ENCODE results near the gene FXYD6. TPM values are rescaled to one million over a fixed set of nuclear protein-coding genes. Genes with fewer than 3 reads are reported as not detected.

Gene FXYD6
- total RNA-seq, 1 experiment from 2014 or later = not detected

DNA sequence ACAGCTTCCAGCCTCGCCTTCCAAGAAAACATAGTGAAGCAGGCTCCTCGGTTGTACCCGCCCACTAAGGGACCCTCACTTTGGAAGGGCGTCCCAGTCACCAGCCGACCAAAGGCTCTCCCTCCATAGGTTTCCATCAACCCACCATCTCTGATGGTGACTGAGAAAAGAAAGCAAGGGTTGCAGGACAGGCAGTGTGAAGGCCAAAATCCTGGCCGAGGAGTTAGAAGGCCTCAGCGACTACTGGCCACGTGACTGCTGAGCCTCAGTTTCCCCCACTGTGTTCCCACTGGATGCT lies 2.7 kb downstream of the FXYD6 start:
- no peak for DNase-seq
- no peak overlapping the region for H3K4me2 ChIP-seq (ENCODE audit: low read length)
- no peak overlapping the region for H3K4me3 ChIP-seq (ENCODE audit: low read length)
- ATAC-seq = no peak
- ChIA-PET POLR2A (ENCODE audit: unreplicated experiment) (no interaction called here), CTCF (no interaction called here)
- H3K79me2 ChIP-seq (ENCODE audit: low read length) = no peaks in the 10 kb centered on the region
- H3K27me3 ChIP-seq (ENCODE audit: low read length) = peaks cover 100% of the 10 kb centered on the region
- no peaks in the 10 kb centered on the region for H3K36me3 ChIP-seq (ENCODE audit: low read depth, low read length)
- no peak overlapping the region for H3K9ac ChIP-seq (ENCODE audit: low read length)
- no peaks in the 10 kb centered on the region for H3K4me1 ChIP-seq (ENCODE audit: insufficient read depth, low read length)
- intact Hi-C loops (cut with micrococcal nuclease) = no loop called here
- TF ChIP-seq EZH2 (IDR thresholded peaks at IDR 0.05; ENCODE audit: low read length, unreplicated experiment) (no peak), EZH2phosphoT487 (IDR thresholded peaks at IDR 0.05; ENCODE audit: borderline replicate concordance, low read length) (no peak)
- TF ChIP-seq, protein P1, sequence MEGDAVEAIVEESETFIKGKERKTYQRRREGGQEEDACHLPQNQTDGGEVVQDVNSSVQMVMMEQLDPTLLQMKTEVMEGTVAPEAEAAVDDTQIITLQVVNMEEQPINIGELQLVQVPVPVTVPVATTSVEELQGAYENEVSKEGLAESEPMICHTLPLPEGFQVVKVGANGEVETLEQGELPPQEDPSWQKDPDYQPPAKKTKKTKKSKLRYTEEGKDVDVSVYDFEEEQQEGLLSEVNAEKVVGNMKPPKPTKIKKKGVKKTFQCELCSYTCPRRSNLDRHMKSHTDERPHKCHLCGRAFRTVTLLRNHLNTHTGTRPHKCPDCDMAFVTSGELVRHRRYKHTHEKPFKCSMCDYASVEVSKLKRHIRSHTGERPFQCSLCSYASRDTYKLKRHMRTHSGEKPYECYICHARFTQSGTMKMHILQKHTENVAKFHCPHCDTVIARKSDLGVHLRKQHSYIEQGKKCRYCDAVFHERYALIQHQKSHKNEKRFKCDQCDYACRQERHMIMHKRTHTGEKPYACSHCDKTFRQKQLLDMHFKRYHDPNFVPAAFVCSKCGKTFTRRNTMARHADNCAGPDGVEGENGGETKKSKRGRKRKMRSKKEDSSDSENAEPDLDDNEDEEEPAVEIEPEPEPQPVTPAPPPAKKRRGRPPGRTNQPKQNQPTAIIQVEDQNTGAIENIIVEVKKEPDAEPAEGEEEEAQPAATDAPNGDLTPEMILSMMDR (conservative IDR thresholded peaks at IDR 0.05; ENCODE audit: low read depth, low read length) = no peak
- BruUV-seq (replicated peaks) = no TSS peak
- no peaks in the 10 kb centered on the region for H4K20me1 ChIP-seq (ENCODE audit: low read length)
- H3K9me2 ChIP-seq (replicated peaks; ENCODE audit: low read length) = no peaks in the 10 kb centered on the region
- no peaks in the 10 kb centered on the region for H3K9me3 ChIP-seq (ENCODE audit: low read length)
- no peaks in the 10 kb centered on the region for H3F3A ChIP-seq (ENCODE audit: low read length, unreplicated experiment)
- H3K27ac ChIP-seq (ENCODE audit: low read length) = no peak overlapping the region
- H2AFZ ChIP-seq (ENCODE audit: low read length) = no peak overlapping the region

DNA sequence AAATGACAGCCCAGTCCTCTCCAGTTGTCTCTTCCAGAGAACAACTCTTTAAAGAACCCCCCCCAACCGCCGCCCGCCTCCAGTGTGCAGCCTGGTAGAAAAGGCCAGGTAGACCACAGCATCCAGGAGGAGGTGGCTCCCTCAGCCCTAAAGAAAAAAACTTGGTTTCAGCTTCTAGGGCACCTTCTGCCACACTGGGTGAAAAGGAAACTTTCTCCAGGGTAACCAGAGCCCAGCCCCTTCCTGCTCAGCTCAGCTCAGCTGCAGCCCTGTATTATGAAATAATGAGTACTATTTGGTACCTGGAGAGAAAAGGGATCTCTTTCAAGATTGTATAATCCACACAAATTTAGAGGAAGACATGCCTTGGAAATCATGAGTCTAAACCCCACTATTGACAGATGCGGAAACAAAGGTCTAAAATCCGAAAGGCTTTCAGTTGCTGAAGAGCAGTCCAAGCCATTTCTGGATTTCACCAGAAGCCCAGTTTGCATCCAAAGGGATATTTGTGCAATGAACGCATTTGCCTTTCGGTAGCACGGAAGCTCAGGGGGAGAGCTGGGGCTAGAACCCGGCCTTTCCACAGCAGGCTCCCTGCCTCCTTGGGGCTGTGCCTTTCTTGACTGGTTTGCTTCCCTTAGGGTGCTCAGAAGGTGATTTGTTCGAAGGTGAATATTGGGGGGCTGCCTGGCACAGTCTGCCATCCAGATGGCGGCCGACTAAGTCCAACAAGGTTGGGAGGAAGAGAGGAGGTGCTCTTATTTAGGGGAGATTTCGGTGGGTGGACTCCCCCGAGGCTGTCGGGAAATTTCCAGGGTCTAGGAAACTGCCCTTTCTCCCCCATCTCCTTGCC lies 3.3 kb downstream of the FXYD6 start:
- CTCF ChIA-PET = no interaction called here
- TF ChIP-seq, protein P1 (conservative IDR thresholded peaks at IDR 0.05; ENCODE audit: low read depth, low read length) = no peak
- TF ChIP-seq EZH2phosphoT487 (IDR thresholded peaks at IDR 0.05; ENCODE audit: borderline replicate concordance, low read length) = no peak
- TF ChIP-seq EZH2 (IDR thresholded peaks at IDR 0.05; ENCODE audit: low read length, unreplicated experiment) = no peak

GRCh38 chr11:117872420-117872961 lies 4.0 kb downstream of the FXYD6 start:
- TF ChIP-seq EZH2phosphoT487 (IDR thresholded peaks at IDR 0.05; ENCODE audit: borderline replicate concordance, low read length) (no peak), EZH2 (IDR thresholded peaks at IDR 0.05; ENCODE audit: low read length, unreplicated experiment) (no peak)
- TF ChIP-seq, protein P1 (conservative IDR thresholded peaks at IDR 0.05; ENCODE audit: low read depth, low read length) = no peak
- Histone ChIP-seq H2AFZ (ENCODE audit: low read length) (no peak overlapping the region), H3K9me3 (ENCODE audit: low read length) (no peaks in the 10 kb centered on the region), H4K20me1 (ENCODE audit: low read length) (no peaks in the 10 kb centered on the region), H3K36me3 (ENCODE audit: low read depth, low read length) (no peaks in the 10 kb centered on the region), H3F3A (ENCODE audit: low read length, unreplicated experiment) (no peaks in the 10 kb centered on the region), H3K27ac (ENCODE audit: low read length) (no peak overlapping the region), H3K4me2 (ENCODE audit: low read length) (no peak overlapping the region), H3K9me2 (replicated peaks; ENCODE audit: low read length) (no peaks in the 10 kb centered on the region), H3K4me3 (ENCODE audit: low read length) (no peak overlapping the region), H3K4me1 (ENCODE audit: insufficient read depth, low read length) (no peaks in the 10 kb centered on the region), H3K79me2 (ENCODE audit: low read length) (no peaks in the 10 kb centered on the region), H3K27me3 (ENCODE audit: low read length) (peaks cover 100% of the 10 kb centered on the region), H3K9ac (ENCODE audit: low read length) (no peak overlapping the region)
- ATAC-seq = no peak
- CTCF ChIA-PET = no interaction called here
- DNase-seq = no peak
- intact Hi-C loops (cut with micrococcal nuclease) = no loop called here
- POLR2A ChIA-PET (ENCODE audit: unreplicated experiment) = no interaction called here
- no TSS peak for BruUV-seq (replicated peaks)

More for the DNA sequence above, 3.3 kb downstream of the FXYD6 start:
- peaks cover 100% of the 10 kb centered on the region for H3K27me3 ChIP-seq (ENCODE audit: low read length)
- H3F3A ChIP-seq (ENCODE audit: low read length, unreplicated experiment) = no peaks in the 10 kb centered on the region
- BruUV-seq (replicated peaks) = no TSS peak
- no peaks in the 10 kb centered on the region for H4K20me1 ChIP-seq (ENCODE audit: low read length)
- H3K36me3 ChIP-seq (ENCODE audit: low read depth, low read length) = no peaks in the 10 kb centered on the region
- H3K4me2 ChIP-seq (ENCODE audit: low read length) = no peak overlapping the region
- H3K9me2 ChIP-seq (replicated peaks; ENCODE audit: low read length) = no peaks in the 10 kb centered on the region
- DNase-seq (no peak), ATAC-seq (no peak)
- intact Hi-C loops (cut with micrococcal nuclease) = no loop called here
- H3K4me1 ChIP-seq (ENCODE audit: insufficient read depth, low read length) = no peaks in the 10 kb centered on the region
- no peak overlapping the region for H3K4me3 ChIP-seq (ENCODE audit: low read length)
- no peaks in the 10 kb centered on the region for H3K79me2 ChIP-seq (ENCODE audit: low read length)
- no peak overlapping the region for H2AFZ ChIP-seq (ENCODE audit: low read length)
- H3K9ac ChIP-seq (ENCODE audit: low read length) = no peak overlapping the region
- POLR2A ChIA-PET (ENCODE audit: unreplicated experiment) = no interaction called here
- no peak overlapping the region for H3K27ac ChIP-seq (ENCODE audit: low read length)
- no peaks in the 10 kb centered on the region for H3K9me3 ChIP-seq (ENCODE audit: low read length)
